Measurements from ENCODE around the gene TSPAN2. TPM values are rescaled to one million over a fixed set of nuclear protein-coding genes. Genes with fewer than 3 reads are reported as not detected.

Gene TSPAN2
- total and polyA plus RNA-seq, 2 experiments from 2014 or later = 11.2 to 11.8 TPM

DNA sequence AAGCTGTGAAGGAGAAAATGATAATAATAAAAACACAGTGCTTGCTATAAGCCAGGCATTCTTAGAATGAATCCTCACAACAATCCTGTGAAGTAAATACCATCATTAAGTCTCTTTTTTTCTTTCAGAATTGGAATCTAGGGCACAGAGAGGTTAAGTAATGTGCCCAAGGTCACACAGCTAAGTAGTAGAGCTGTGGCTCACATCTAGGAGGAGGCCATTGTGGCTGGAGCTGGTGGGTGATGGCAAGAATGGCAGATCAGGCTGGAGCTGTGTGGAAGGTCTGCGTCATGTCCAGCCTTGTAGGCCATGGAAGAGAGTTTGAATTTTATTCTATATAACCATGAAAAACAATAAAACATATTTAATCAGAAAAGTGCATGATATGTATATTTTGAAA lies 38.2 kb upstream of the TSPAN2 start:
- Histone ChIP-seq H3K27me3 (ENCODE audit: insufficient read depth) (no peaks in the 10 kb centered on the region), H2AFZ (no peak overlapping the region), H3K36me3 (ENCODE audit: insufficient read depth) (no peaks in the 10 kb centered on the region), H3K9me2 (ENCODE audit: insufficient read depth) (peaks cover 6% of the 10 kb centered on the region; the same call in 1 of the 2 replicates), H3K27ac (ENCODE audit: low read depth) (no peak overlapping the region), H3K4me1 (ENCODE audit: insufficient read depth) (no peaks in the 10 kb centered on the region), H3K4me3 (no peak overlapping the region), H3F3A (replicated peaks; ENCODE audit: low read depth) (no peaks in the 10 kb centered on the region), H3K79me2 (replicated peaks; ENCODE audit: insufficient read depth) (no peaks in the 10 kb centered on the region), H3K4me2 (no peak overlapping the region), H4K20me1 (replicated peaks; ENCODE audit: insufficient read depth) (no peaks in the 10 kb centered on the region)
- no peak for ATAC-seq
- Mint-ChIP-seq H3K4me1 (no peaks in the 10 kb centered on the region), H3K4me3 (no peak overlapping the region), H3K27me3 (ENCODE audit: insufficient read depth, low read depth, poor library complexity) (peaks cover 3% of the 10 kb centered on the region), H3K9me3 (no peaks in the 10 kb centered on the region), H3K27ac (no peak overlapping the region), H3K36me3 (ENCODE audit: low read depth) (no peaks in the 10 kb centered on the region)
- no peak for TF ChIP-seq NANOG (IDR thresholded peaks at IDR 0.05; ENCODE audit: borderline replicate concordance)
- TF ChIP-seq EZH2phosphoT487 (IDR thresholded peaks at IDR 0.05; ENCODE audit: unreplicated experiment) = no peak
- TF ChIP-seq STAT1 (IDR thresholded peaks at IDR 0.05; ENCODE audit: unreplicated experiment) = no peak
- no peak for TF ChIP-seq POLR2AphosphoS5 (IDR thresholded peaks at IDR 0.05; ENCODE audit: low read depth)
- TF ChIP-seq, protein P1, sequence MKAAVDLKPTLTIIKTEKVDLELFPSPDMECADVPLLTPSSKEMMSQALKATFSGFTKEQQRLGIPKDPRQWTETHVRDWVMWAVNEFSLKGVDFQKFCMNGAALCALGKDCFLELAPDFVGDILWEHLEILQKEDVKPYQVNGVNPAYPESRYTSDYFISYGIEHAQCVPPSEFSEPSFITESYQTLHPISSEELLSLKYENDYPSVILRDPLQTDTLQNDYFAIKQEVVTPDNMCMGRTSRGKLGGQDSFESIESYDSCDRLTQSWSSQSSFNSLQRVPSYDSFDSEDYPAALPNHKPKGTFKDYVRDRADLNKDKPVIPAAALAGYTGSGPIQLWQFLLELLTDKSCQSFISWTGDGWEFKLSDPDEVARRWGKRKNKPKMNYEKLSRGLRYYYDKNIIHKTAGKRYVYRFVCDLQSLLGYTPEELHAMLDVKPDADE (IDR thresholded peaks at IDR 0.05) = no peak
- no peak for DNase-seq (ENCODE audit: low spot score)

DNA sequence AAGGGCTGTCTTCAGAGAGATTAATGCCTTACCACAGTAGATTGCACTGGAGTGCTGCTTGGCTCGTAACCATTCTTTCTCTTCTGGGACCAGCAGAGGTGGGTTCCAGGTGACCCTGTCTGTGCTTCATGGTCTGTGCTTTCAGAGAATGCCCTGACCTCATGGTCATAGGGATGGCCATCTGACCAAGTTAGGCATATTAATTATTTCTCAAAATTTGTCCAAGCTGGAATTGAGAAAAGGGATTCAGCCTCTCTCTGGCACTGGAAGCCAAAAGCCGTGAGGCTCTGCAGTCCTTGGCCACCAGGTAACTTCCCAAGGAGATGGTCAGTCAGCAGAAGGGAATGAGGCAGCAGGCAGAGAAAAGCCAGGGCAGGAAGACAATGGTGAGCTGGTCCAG lies 37.2 kb upstream of the TSPAN2 start:
- H3K4me1 Mint-ChIP-seq = no peaks in the 10 kb centered on the region
- Histone ChIP-seq H3K79me2 (replicated peaks; ENCODE audit: insufficient read depth) (no peaks in the 10 kb centered on the region), H3K4me2 (no peak overlapping the region), H3K9me2 (ENCODE audit: insufficient read depth) (no peaks in the 10 kb centered on the region), H3K4me1 (ENCODE audit: insufficient read depth) (no peaks in the 10 kb centered on the region), H4K20me1 (replicated peaks; ENCODE audit: insufficient read depth) (no peaks in the 10 kb centered on the region), H3K27me3 (ENCODE audit: insufficient read depth) (no peaks in the 10 kb centered on the region), H3F3A (replicated peaks; ENCODE audit: low read depth) (no peaks in the 10 kb centered on the region), H3K27ac (ENCODE audit: low read depth) (no peak overlapping the region), H3K4me3 (no peak overlapping the region), H2AFZ (no peak overlapping the region), H3K36me3 (ENCODE audit: insufficient read depth) (no peaks in the 10 kb centered on the region)
- peaks cover 3% of the 10 kb centered on the region for H3K27me3 Mint-ChIP-seq (ENCODE audit: insufficient read depth, low read depth, poor library complexity)
- ATAC-seq (no peak), DNase-seq (ENCODE audit: low spot score) (no peak)
- no peak overlapping the region for H3K27ac Mint-ChIP-seq
- peaks cover 2% of the 10 kb centered on the region; the same call in 2 of the 3 replicates for H3K36me3 Mint-ChIP-seq (ENCODE audit: low read depth)
- H3K9me3 Mint-ChIP-seq = peaks cover 7% of the 10 kb centered on the region
- no peak overlapping the region for H3K4me3 Mint-ChIP-seq
- TF ChIP-seq JUNB (IDR thresholded peaks at IDR 0.05; ENCODE audit: unreplicated experiment) = no peak
- no peak for TF ChIP-seq EZH2phosphoT487 (IDR thresholded peaks at IDR 0.05; ENCODE audit: unreplicated experiment)
- no peak for TF ChIP-seq POLR2AphosphoS5 (IDR thresholded peaks at IDR 0.05; ENCODE audit: low read depth)
- TF ChIP-seq, protein P2, sequence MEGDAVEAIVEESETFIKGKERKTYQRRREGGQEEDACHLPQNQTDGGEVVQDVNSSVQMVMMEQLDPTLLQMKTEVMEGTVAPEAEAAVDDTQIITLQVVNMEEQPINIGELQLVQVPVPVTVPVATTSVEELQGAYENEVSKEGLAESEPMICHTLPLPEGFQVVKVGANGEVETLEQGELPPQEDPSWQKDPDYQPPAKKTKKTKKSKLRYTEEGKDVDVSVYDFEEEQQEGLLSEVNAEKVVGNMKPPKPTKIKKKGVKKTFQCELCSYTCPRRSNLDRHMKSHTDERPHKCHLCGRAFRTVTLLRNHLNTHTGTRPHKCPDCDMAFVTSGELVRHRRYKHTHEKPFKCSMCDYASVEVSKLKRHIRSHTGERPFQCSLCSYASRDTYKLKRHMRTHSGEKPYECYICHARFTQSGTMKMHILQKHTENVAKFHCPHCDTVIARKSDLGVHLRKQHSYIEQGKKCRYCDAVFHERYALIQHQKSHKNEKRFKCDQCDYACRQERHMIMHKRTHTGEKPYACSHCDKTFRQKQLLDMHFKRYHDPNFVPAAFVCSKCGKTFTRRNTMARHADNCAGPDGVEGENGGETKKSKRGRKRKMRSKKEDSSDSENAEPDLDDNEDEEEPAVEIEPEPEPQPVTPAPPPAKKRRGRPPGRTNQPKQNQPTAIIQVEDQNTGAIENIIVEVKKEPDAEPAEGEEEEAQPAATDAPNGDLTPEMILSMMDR (conservative IDR thresholded peaks at IDR 0.05; ENCODE audit: low read depth in 2 of 2) = no peak
- TF ChIP-seq, protein P3, sequence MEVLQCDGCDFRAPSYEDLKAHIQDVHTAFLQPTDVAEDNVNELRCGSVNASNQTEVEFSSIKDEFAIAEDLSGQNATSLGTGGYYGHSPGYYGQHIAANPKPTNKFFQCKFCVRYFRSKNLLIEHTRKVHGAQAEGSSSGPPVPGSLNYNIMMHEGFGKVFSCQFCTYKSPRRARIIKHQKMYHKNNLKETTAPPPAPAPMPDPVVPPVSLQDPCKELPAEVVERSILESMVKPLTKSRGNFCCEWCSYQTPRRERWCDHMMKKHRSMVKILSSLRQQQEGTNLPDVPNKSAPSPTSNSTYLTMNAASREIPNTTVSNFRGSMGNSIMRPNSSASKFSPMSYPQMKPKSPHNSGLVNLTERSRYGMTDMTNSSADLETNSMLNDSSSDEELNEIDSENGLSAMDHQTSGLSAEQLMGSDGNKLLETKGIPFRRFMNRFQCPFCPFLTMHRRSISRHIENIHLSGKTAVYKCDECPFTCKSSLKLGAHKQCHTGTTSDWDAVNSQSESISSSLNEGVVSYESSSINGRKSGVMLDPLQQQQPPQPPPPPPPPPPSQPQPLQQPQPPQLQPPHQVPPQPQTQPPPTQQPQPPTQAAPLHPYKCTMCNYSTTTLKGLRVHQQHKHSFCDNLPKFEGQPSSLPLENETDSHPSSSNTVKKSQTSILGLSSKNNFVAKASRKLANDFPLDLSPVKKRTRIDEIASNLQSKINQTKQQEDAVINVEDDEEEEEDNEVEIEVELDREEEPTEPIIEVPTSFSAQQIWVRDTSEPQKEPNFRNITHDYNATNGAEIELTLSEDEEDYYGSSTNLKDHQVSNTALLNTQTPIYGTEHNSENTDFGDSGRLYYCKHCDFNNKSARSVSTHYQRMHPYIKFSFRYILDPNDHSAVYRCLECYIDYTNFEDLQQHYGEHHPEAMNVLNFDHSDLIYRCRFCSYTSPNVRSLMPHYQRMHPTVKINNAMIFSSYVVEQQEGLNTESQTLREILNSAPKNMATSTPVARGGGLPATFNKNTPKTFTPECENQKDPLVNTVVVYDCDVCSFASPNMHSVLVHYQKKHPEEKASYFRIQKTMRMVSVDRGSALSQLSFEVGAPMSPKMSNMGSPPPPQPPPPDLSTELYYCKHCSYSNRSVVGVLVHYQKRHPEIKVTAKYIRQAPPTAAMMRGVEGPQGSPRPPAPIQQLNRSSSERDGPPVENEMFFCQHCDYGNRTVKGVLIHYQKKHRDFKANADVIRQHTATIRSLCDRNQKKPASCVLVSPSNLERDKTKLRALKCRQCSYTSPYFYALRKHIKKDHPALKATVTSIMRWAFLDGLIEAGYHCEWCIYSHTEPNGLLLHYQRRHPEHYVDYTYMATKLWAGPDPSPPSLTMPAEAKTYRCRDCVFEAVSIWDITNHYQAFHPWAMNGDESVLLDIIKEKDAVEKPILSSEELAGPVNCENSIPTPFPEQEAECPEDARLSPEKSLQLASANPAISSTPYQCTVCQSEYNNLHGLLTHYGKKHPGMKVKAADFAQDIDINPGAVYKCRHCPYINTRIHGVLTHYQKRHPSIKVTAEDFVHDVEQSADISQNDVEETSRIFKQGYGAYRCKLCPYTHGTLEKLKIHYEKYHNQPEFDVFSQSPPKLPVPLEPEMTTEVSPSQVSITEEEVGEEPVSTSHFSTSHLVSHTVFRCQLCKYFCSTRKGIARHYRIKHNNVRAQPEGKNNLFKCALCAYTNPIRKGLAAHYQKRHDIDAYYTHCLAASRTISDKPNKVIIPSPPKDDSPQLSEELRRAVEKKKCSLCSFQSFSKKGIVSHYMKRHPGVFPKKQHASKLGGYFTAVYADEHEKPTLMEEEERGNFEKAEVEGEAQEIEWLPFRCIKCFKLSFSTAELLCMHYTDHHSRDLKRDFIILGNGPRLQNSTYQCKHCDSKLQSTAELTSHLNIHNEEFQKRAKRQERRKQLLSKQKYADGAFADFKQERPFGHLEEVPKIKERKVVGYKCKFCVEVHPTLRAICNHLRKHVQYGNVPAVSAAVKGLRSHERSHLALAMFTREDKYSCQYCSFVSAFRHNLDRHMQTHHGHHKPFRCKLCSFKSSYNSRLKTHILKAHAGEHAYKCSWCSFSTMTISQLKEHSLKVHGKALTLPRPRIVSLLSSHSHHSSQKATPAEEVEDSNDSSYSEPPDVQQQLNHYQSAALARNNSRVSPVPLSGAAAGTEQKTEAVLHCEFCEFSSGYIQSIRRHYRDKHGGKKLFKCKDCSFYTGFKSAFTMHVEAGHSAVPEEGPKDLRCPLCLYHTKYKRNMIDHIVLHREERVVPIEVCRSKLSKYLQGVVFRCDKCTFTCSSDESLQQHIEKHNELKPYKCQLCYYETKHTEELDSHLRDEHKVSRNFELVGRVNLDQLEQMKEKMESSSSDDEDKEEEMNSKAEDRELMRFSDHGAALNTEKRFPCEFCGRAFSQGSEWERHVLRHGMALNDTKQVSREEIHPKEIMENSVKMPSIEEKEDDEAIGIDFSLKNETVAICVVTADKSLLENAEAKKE (CRISPR knock-in tag; IDR thresholded peaks at IDR 0.05) = no peak
- TF ChIP-seq, protein P1 (IDR thresholded peaks at IDR 0.05) = no peak

All from GM23338 (cell line).